Stimulated activated CD8-positive, alpha-beta memory T cell treated with anti-CD3 and anti-CD28 coated beads, Interleukin-4, amount 100 ng/mL, for 4 hours (primary cell): ENCODE measurements around the gene STRN4.

Experiments
- DNase-seq, 2 donors: peaks; one replicate each; pipeline ENCODE4 v3.0.0-alpha.2; 2020; ENCODE audit warnings: low read depth in 2 of 2, low spot score in 1 of 2

STRN4 gene

DNA sequence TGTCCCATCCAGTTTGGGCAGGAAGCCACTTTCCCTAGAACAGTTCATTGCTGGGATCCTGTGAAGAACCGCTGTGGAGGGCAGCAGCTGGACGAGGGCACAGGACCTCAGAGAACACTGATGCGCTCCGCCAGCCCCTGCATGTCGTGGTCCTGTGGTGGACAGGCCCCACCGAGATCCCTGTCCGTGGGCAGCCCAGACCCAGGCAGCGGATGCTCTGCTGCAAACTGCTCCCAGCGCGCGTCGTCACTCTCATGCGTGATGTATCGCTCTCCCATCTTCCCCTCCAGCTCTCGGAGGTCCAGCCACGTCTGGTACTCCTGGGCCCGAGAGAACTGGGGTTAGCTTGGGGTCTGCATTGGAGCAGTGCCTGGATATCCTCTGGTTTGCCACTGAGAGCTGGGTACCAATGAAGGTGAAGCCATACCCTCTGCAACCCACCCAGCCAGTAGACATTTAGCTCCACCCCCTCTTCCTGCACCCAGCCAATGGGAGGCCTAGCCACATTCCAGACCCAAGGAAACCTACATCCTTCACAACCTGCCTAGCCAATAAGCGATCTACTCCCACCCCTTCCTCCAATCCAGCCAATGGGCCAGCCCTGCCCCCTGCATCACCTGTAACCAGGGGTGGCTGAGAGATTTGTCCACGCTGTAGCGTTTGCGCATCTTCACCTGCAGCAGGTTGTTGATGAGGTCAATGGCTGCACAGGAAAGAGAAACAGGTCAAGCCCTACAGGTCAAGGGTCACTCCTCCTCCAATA lies 71.7 kb downstream of the STRN4 start:
- DNase-seq, result no peak

DNA sequence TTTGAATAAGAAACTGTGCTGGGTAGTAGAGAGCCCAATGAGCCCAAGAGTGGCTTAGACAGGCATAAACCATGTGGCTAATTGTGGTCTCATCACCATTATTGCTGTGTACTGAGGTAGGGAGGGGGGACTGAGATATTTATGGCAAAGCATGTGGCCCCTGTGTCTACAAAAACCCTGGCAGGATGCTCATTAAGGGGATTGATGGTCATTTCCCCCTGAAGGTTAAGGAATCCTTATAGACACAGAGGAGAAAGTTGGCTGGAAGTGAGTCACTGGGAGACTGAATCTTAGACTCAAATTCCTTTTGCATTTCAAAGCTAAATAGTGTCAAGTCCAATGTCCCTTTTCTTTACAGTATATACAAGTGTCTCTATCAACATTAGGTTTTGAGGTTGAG lies 75.4 kb downstream of the STRN4 start:
- DNase-seq, result no peak
